ENCODE results near the gene FZD8. TPM values are rescaled to one million over a fixed set of nuclear protein-coding genes. Genes with fewer than 3 reads are reported as not detected.
A peak's percentile ranks its signal among the peaks of the same experiment; 100 is the strongest.

The FZD8 gene
- total and polyA plus RNA-seq, 2 of the 4 experiments (the other 2 are of a cell fraction) = 3.6 to 3.9 TPM

DNA sequence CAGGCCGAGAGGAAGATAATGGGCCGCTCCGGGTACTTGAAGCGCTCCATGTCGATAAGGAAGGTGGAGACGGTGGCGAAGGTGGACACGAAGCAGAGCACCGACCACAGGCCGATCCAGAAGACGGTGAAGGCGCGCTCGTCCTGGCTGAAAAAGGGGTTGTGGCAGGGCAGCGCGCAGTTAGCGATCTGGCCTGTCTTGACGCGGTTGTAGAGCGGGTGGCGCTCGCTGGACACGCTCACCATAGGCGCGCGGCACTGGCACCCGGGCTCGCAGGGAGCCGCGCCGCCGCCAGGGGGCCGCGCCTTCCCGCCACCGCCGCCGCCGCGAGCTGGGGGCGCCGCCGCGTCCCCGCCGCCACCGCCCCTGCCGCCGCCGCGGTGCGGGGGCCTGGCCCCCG, 1.6 kb downstream of the FZD8 start (continued):
- TF ChIP-seq MAFK (IDR thresholded peaks at IDR 0.05; ENCODE audit: low read depth, low read length) = no peak

DNA sequence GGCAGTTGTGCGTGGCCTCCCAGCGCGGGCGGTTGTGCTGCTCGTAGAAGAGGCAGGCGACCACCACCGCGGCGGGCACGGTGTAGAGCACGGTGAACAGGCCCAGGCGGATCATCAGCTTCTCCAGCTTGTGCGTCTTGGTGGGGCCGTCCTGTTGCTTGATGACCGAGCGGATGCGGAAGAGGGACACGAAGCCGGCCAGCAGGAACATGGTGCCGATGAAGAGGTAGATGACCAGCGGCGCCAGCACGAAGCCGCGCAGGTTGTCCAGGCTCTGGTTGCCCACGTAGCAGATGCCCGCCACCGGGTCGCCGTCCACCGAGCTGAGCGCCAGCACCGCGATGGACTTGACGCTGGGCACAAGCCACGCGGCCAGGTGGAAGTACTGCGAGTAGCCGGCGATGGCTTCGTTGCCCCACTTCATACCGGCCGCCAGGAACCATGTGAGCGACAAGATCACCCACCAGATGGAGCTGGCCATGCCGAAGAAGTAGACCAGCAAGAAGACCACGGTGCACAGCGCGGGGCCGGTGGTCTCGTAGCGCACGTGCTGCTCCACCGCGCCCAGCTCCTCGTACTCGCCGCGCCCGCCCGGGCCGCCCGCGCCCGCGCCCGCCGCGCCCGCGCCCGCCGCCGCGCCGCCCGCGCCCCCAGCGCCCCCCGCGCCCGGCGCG, 2.2 kb downstream of the FZD8 start:
- H3K4me2 ChIP-seq (ENCODE audit: low read depth, low read length) = peak overlapping the region; percentile 99
- H3K27ac ChIP-seq (ENCODE audit: insufficient read depth, low read length) = no peak overlapping the region; the same call in 1 of the 2 replicates
- H4K8ac ChIP-seq (ENCODE audit: low read depth in 2 of 2, low read length in 2 of 2) = peak overlapping the region; percentile 5 to 50; a peak in 2 of 4 replicates
- H2BK20ac ChIP-seq (ENCODE audit: low read depth, low read length) = no peak overlapping the region
- H3K9me1 ChIP-seq (ENCODE audit: insufficient read depth, low read length) = no peaks in the 10 kb centered on the region
- H2AK5ac ChIP-seq (ENCODE audit: low read depth, low read length) = peak overlapping the region; percentile 4; the same call in 1 of the 2 replicates
- 0 out of 2 replicates have a peak, but pooled peaks cover 2% of the 10 kb centered on the region for H3K27me3 ChIP-seq (ENCODE audit: control insufficient read depth, insufficient read depth, low read length)
- intact Hi-C loops (cut with micrococcal nuclease) = loop anchor here (5.0 to 10.0 kb wide), 5 partner anchors 362 to 965 kb away; no protein-coding TSS in a partner anchor
- peak overlapping the region; percentile 50 for H2AK9ac ChIP-seq (replicated peaks; ENCODE audit: low read depth, low read length, poor library complexity)
- no peak overlapping the region; the same call in 1 of the 2 replicates for H4K91ac ChIP-seq (ENCODE audit: insufficient read depth, low read depth, low read length)
- H2BK120ac ChIP-seq (ENCODE audit: low read depth, low read length) = peak overlapping the region; percentile 56
- no peak for TF ChIP-seq MAZ (IDR thresholded peaks at IDR 0.05; ENCODE audit: borderline replicate concordance, low read depth, low read length)
- peak; percentile 35 for TF ChIP-seq RAD21 (IDR thresholded peaks at IDR 0.05; ENCODE audit: low read length)
- peak; percentile 41 for TF ChIP-seq CTCF (conservative IDR thresholded peaks at IDR 0.05; ENCODE audit: low read depth, low read length)
- TF ChIP-seq SMC3 (IDR thresholded peaks at IDR 0.05; ENCODE audit: low read depth, low read length) = peak; percentile 37
- TF ChIP-seq MXI1 (IDR thresholded peaks at IDR 0.05; ENCODE audit: borderline replicate concordance, low read depth, low read length) = peak; percentile 56; the same call in 1 of the 2 replicates
- 0 out of 2 replicates have a peak, but pooled peaks have one; percentile 22 for TF ChIP-seq BHLHE40 (IDR thresholded peaks at IDR 0.05; ENCODE audit: low read depth, low read length)
- no peak for TF ChIP-seq RCOR1 (IDR thresholded peaks at IDR 0.05; ENCODE audit: insufficient replicate concordance, low read length)
- no peak for TF ChIP-seq FOS (IDR thresholded peaks at IDR 0.05; ENCODE audit: low read depth, low read length)
- no peak for TF ChIP-seq CEBPB (IDR thresholded peaks at IDR 0.05; ENCODE audit: low read depth, low read length)
- peak overlapping the region; percentile 64 for H3K14ac ChIP-seq (replicated peaks; ENCODE audit: low read depth, low read length)
- H3K36me3 ChIP-seq (ENCODE audit: control insufficient read depth, insufficient read depth, low read length) = no peaks in the 10 kb centered on the region
- H3K18ac ChIP-seq (ENCODE audit: low read depth, low read length) = no peak overlapping the region
- peak overlapping the region; percentile 56 for H3K23ac ChIP-seq (ENCODE audit: low read depth, low read length)
- dilution Hi-C loops (cut with HindIII; ENCODE audit: low sequenced_read_pairs, unreplicated experiment) = no loop called here
- H3K79me1 ChIP-seq (ENCODE audit: low read depth in 1 of 2, low read length in 2 of 2) = peaks cover 12 to 21% of the 10 kb centered on the region in 2 experiments
- H3K9ac ChIP-seq (ENCODE audit: low read depth, low read length) = peak overlapping the region; percentile 36; the same call in 1 of the 2 replicates
- DNase-seq (peak; percentile 70), ATAC-seq (ENCODE audit: low read depth) (no peak)
- H2BK15ac ChIP-seq (ENCODE audit: low read depth, low read length) = no peak overlapping the region
- H3K9me3 ChIP-seq (ENCODE audit: control insufficient read depth, insufficient read depth, low read length) = no peaks in the 10 kb centered on the region
- 5% methylated on average over 30 of the region's 83 CpGs; no CpG with 5 or more reads in 1 of the 2 experiments for WGBS, 2 experiments (ENCODE audit: extremely low coverage in 2 of 2, insufficient read length in 1 of 2)
- H3K4me3 ChIP-seq (ENCODE audit: insufficient read depth, low read depth, low read length) = peak overlapping the region; percentile 91
- in situ Hi-C loops (cut with MboI; ENCODE audit: low sequenced_read_pairs) = loop anchor here (10.0 kb wide), 1 partner anchor 275 kb away; no protein-coding TSS in a partner anchor
- no peak overlapping the region for H3K56ac ChIP-seq (ENCODE audit: extremely low read depth, insufficient read depth, low read length)
- peak overlapping the region; percentile 37; the same call in 1 of the 2 replicates for H3K4ac ChIP-seq (ENCODE audit: low read depth, low read length)
- H4K20me1 ChIP-seq (ENCODE audit: insufficient read depth, low read length) = peaks cover 8% of the 10 kb centered on the region; the same call in 1 of the 2 replicates
- 0 out of 2 replicates have a peak overlapping the region, but pooled peaks have one; percentile 1 for H4K5ac ChIP-seq (ENCODE audit: low read depth, low read length)
- BruUV-seq (replicated peaks) = no TSS peak
- CTCF ChIA-PET = interaction anchor here (1.0 to 2.0 kb wide), 4 partner anchors 234 to 1140 kb away, joined by 3 to 7 read pairs (median 4); no protein-coding TSS in a partner anchor
- peaks cover 7% of the 10 kb centered on the region for H3K4me1 ChIP-seq (ENCODE audit: control insufficient read depth, insufficient read depth, low read length)
- POLR2A ChIA-PET (ENCODE audit: unreplicated experiment) = interaction anchor here (0.6 to 0.9 kb wide), 3 partner anchors 903 to 1140 kb away, joined by 3 to 6 read pairs (median 4); no protein-coding TSS in a partner anchor
- H2AFZ ChIP-seq (replicated peaks; ENCODE audit: low read length, poor library complexity) = peak overlapping the region; percentile 93
- peak overlapping the region; percentile 3 for H2BK5ac ChIP-seq (ENCODE audit: low read depth, low read length, poor library complexity, severe bottlenecking)
